GM12878 (cell line): Measurements from ENCODE around the gene PRKRIP1. TPM values are rescaled to one million over a fixed set of nuclear protein-coding genes. Genes with fewer than 3 reads are reported as not detected.

Experiments
- ATAC-seq: fragments of 200-7000 bp; cut with Tn5 transposase; 3 replicates; pipeline ENCODE4 v1.9.1; 2020; ENCODE audit warnings: mild to moderate bottlenecking, moderate library complexity
- BruUV-seq: library from RNA; stranded (reverse); fragments of 400-500 nt; replicated peaks from 2 replicates; lab custom pipeline; 2021; lab: Mats Ljungman, UMichigan
- CTCF ChIA-PET: fragments of 300-600 bp; sonication (Branson Sonifier 250); formaldehyde crosslinking; extraction: SDS; loops from one replicate; lab custom pipeline; 2021; ENCODE audit warnings: inconsistent platforms; lab: Yijun Ruan, JAX
- POLR2A ChIA-PET: fragments of 350-600 bp; formaldehyde crosslinking; extraction: SDS; loops from one replicate; lab custom pipeline; 2021; ENCODE audit warnings: inconsistent platforms; lab: Charles Lee
- RAD21 ChIA-PET: fragments of 300-600 bp; sonication (Branson Sonifier 250); formaldehyde crosslinking; loops from one replicate; lab custom pipeline; 2023; ENCODE audit warnings: antibody characterized with exemption; ENCODE audit not compliant: unreplicated experiment; lab: Charles Lee
- SMC1A ChIA-PET: fragments of 300-600 bp; sonication (Branson Sonifier 250); formaldehyde crosslinking; loops from one replicate; lab custom pipeline; 2023; ENCODE audit not compliant: unreplicated experiment, uncharacterized antibody; lab: Charles Lee
- DNase-seq: peaks from one replicate; pipeline ENCODE4 v3.0.0-alpha.2; 2011; ENCODE audit warnings: low read depth, low spot score
- FAIRE-seq: peaks from 3 replicates; lab custom pipeline; 2011; peaks lifted over from hg19 to GRCh38; lab: Jason Lieb, UNC
- H2AFZ ChIP-seq: 2 replicates; pipeline ENCODE4 v1.6.0; 2011; ENCODE audit warnings: low read depth, low read length, control low read depth; ENCODE audit not compliant: control insufficient read depth
- H3K27ac ChIP-seq: 2 replicates; pipeline ENCODE4 v1.5.1; 2011; ENCODE audit warnings: control low read depth; ENCODE audit not compliant: control insufficient read depth, insufficient read depth
- H3K27me3 ChIP-seq, 2 experiments: replicated peaks in 1 of 2; 2 replicates each; pipeline versions ENCODE4 v1.6.0 to v1.6.1; 2011; ENCODE audit warnings: low read length in 1 of 2; ENCODE audit not compliant: control insufficient read depth in 2 of 2, insufficient read depth in 2 of 2
- H3K36me3 ChIP-seq, 2 experiments: 2 replicates each; pipeline ENCODE4 v1.5.1; 2011; ENCODE audit warnings: low read length in 1 of 2; ENCODE audit not compliant: control insufficient read depth in 2 of 2, insufficient read depth in 2 of 2
- H3K4me1 ChIP-seq: 2 replicates; pipeline ENCODE4 v1.6.1; 2011; ENCODE audit warnings: mild to moderate bottlenecking, low read length, moderate library complexity, mixed read lengths; ENCODE audit not compliant: control insufficient read depth, insufficient read depth
- H3K4me2 ChIP-seq: 2 replicates; pipeline ENCODE4 v1.6.0; 2011; ENCODE audit warnings: control low read depth; ENCODE audit not compliant: control insufficient read depth, insufficient read depth
- H3K4me3 ChIP-seq: fragments of 200-600 bp; sonication (generic); 2 replicates; pipeline ENCODE4 v1.5.1; 2016
- H3K79me2 ChIP-seq: 2 replicates; pipeline ENCODE4 v1.6.0; 2011; ENCODE audit warnings: low read length; ENCODE audit not compliant: control insufficient read depth, insufficient read depth
- H3K9ac ChIP-seq: 2 replicates; pipeline ENCODE4 v1.8.0; 2011; ENCODE audit warnings: low read length, control low read depth, mixed read lengths; ENCODE audit not compliant: control insufficient read depth, insufficient read depth
- H3K9me3 ChIP-seq: replicated peaks from 3 replicates; pipeline ENCODE4 v1.5.1; 2011; ENCODE audit warnings: mild to moderate bottlenecking, low read length; ENCODE audit not compliant: control insufficient read depth, insufficient read depth
- H4K20me1 ChIP-seq: 2 replicates; pipeline ENCODE4 v1.6.0; 2011; ENCODE audit not compliant: control insufficient read depth, insufficient read depth
- CEBPB ChIP-seq, 2 experiments: fragments of 150-350 bp in 1 of 2; IDR thresholded peaks; 2 replicates each; pipeline ENCODE4 v1.6.1; 2012 to 2014; ENCODE audit warnings: low read depth in 2 of 2, low read length in 2 of 2, borderline replicate concordance in 1 of 2, inconsistent platforms in 1 of 2
- CHD2 ChIP-seq: IDR thresholded peaks from 2 replicates; pipeline ENCODE4 v1.6.1; 2011; ENCODE audit warnings: low read depth, low read length, improper control_type of control experiment, borderline replicate concordance
- DPF2 ChIP-seq: fragments of 450-650 bp; IDR thresholded peaks from 2 replicates; pipeline ENCODE4 v1.6.1; 2017; ENCODE audit warnings: mild to moderate bottlenecking
- E4F1 ChIP-seq: fragments of 450-650 bp; IDR thresholded peaks from 2 replicates; pipeline ENCODE4 v1.6.1; 2018; ENCODE audit warnings: borderline replicate concordance, mild to moderate bottlenecking; ENCODE audit not compliant: partially characterized antibody
- KLF5 ChIP-seq: fragments of 450-650 bp; IDR thresholded peaks from 2 replicates; pipeline ENCODE4 v1.6.1; 2014; ENCODE audit warnings: mild to moderate bottlenecking; ENCODE audit not compliant: partially characterized antibody
- PBX3 ChIP-seq: IDR thresholded peaks from 2 replicates; pipeline ENCODE4 v1.6.1; 2011; ENCODE audit warnings: mild to moderate bottlenecking, low read depth, low read length, moderate library complexity; ENCODE audit not compliant: insufficient replicate concordance
- SKIL ChIP-seq: fragments of 450-650 bp; IDR thresholded peaks from 2 replicates; pipeline ENCODE4 v1.6.1; 2017; ENCODE audit warnings: mild to moderate bottlenecking, low read depth, inconsistent platforms; ENCODE audit not compliant: poor library complexity, severe bottlenecking
- TAF1 ChIP-seq: IDR thresholded peaks from 2 replicates; pipeline ENCODE4 v1.6.1; 2011; ENCODE audit warnings: mild to moderate bottlenecking, low read depth, low read length, borderline replicate concordance
- TCF12 ChIP-seq: IDR thresholded peaks from 2 replicates; pipeline ENCODE4 v1.6.1; 2011; ENCODE audit warnings: low read depth, mild to moderate bottlenecking, low read length
- USF2 ChIP-seq: IDR thresholded peaks from 2 replicates; pipeline ENCODE4 v1.6.1; 2011; ENCODE audit warnings: low read depth, low read length, improper control_type of control experiment, borderline replicate concordance
- ZNF217 ChIP-seq: fragments of 450-650 bp; IDR thresholded peaks from 2 replicates; pipeline ENCODE4 v1.6.1; 2017; ENCODE audit warnings: antibody characterized with exemption, mild to moderate bottlenecking
- WGBS: methylation state at CpG from one replicate; pipeline ENCODE4 v1.1.6; 2016; ENCODE audit warnings: low lambda C conversion rate; ENCODE audit not compliant: insufficient replicate concordance, insufficient coverage; ENCODE audit errors: missing lambda C conversion rate; 5-methylcytosine and 5-hydroxymethylcytosine counted together
- in situ Hi-C: fragments of 300-500 bp; cut with MboI; formaldehyde crosslinking; loops from 9 replicates; pipeline ENCODE4 v1.14.3; 2018; ENCODE audit warnings: mixed read lengths
- intact Hi-C: fragments of 100-400 bp; cut with micrococcal nuclease; formaldehyde crosslinking; loops from one replicate; pipeline ENCODE4 v1.14.2; 2022; ENCODE audit not compliant: unreplicated experiment
- polyA plus RNA-seq, 11 experiments: library from polyadenylated mRNA; depleted of rRNA in 4 of 11; unstranded in 6 of 11; stranded (reverse) in 5 of 11; fragments of >200 nt; fragmentation: Nextera tagmentation in 4 of 11; fragmentation: Illumina TruSeq in 1 of 11; extraction: Ambion mirVana in 4 of 11; extraction: Trizol in 1 of 11; gene quantifications; 1 replicate in 1 of 11; 2 replicates in 10 of 11; pipeline versions ENCODE4 v1.2.1 to v1.2.3, GENCODE V29; 2011 to 2016; ENCODE audit warnings: inconsistent platforms in 2 of 11, missing spikeins in 2 of 11, low read depth in 1 of 11
- total RNA-seq, 4 experiments: library from RNA; depleted of rRNA in 3 of 4; stranded (reverse); fragments of >200 nt in 3 of 4; fragmentation: Illumina TruSeq in 1 of 4; extraction: Trizol in 1 of 4; gene quantifications; 2 replicates each; pipeline versions ENCODE4 v1.2.1 to v1.2.3, GENCODE V29; 2013 to 2021
- TF ChIP-seq, protein P1 (sequence below): fragments of 450-650 bp; IDR thresholded peaks from 2 replicates; pipeline ENCODE4 v1.6.1; 2016; ENCODE audit warnings: mild to moderate bottlenecking

Gene PRKRIP1
- total and polyA plus RNA-seq, 10 of the 15 experiments (the other 5 are each of a cell fraction or from before 2014, with no cell fraction given) = 17.0 to 38.4 (median 25.5) TPM

- no peak for TF ChIP-seq SKIL
Measured at GRCh38 chr7:102421706-102422240, 25.6 kb downstream of the PRKRIP1 start (continued).

DNA sequence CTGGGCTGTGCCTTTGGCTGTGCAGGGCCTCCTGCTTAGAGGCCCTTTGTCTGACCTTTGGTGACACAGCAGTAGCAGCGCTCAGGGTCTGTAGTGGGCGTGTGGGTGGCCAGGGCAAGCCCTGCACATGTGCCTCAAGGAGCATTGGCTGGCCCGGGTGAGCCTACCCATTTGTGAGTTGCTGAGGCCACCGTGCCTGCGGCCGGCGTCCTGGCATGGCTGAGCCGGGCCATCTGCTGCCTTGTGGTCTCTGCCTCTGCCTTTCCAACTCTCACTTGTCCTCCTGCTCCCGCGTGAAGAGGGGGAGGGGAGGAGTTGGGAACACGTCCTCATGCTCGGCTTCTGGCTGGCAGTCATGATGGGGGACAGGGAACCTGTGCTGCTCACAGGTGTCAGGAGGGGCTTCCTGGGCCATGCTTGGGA lies 28.0 kb downstream of the PRKRIP1 start:
- H3K36me3 ChIP-seq = peaks cover 5 to 10% of the 10 kb centered on the region in 2 experiments
- no TSS peak for BruUV-seq
- peak overlapping the region; percentile 99 for H3K27ac ChIP-seq
- no peaks in the 10 kb centered on the region for H3K9me3 ChIP-seq
- FAIRE-seq = no peak
- WGBS = 23% methylated on average over 12 of the region's 12 CpGs
- in situ Hi-C loops = no loop called here
- ChIA-PET POLR2A (interaction anchor here (0.6 to 13.0 kb wide), 5 partner anchors 8 to 134 kb away, joined by 4 to 210 read pairs (median 34); partner anchors contain the start of gene ORAI2), RAD21 (interaction anchor here (0.7 to 6.0 kb wide), 7 partner anchors 9 to 135 kb away, joined by 3 to 115 read pairs (median 23); partner anchors contain the start of gene ALKBH4), CTCF (interaction anchor here (0.6 to 5.3 kb wide), 9 partner anchors 9 to 43 kb away, joined by 3 to 32 read pairs (median 5); no protein-coding TSS in a partner anchor), SMC1A (interaction anchor here (0.7 to 6.7 kb wide), 9 partner anchors 9 to 133 kb away, joined by 3 to 89 read pairs (median 19); partner anchors contain the start of gene ORAI2)
- no peaks in the 10 kb centered on the region for H3K27me3 ChIP-seq
- peak; percentile 1; the same call in 2 of the 3 replicates for ATAC-seq
- no peak overlapping the region; the same call in 1 of the 2 replicates for H2AFZ ChIP-seq
- no peak overlapping the region for H3K4me3 ChIP-seq
- H3K4me1 ChIP-seq = peaks cover 62% of the 10 kb centered on the region
- no peak for DNase-seq
- intact Hi-C loops = loop anchor here (1.0 to 2.0 kb wide), 2 partner anchors 15 to 17 kb away; no protein-coding TSS in a partner anchor
- H3K9ac ChIP-seq = peak overlapping the region; percentile 97
- H3K4me2 ChIP-seq = peak overlapping the region; percentile 85
- H4K20me1 ChIP-seq = no peaks in the 10 kb centered on the region
- peaks cover 11% of the 10 kb centered on the region for H3K79me2 ChIP-seq
- TF ChIP-seq E4F1 (no peak), TCF12 (peak; percentile 25; the same call in 1 of the 2 replicates), USF2 (no peak), ZNF217 (no peak), CEBPB (IDR thresholded peaks at IDR 0.05; ENCODE audit: borderline replicate concordance in 1 of 2, low read depth in 2 of 2, low read length in 2 of 2) (no peak), KLF5 (no peak), TAF1 (no peak), DPF2 (peak; percentile 21; the same call in 1 of the 2 replicates), PBX3 (no peak), CHD2 (peak; percentile 43; the same call in 1 of the 2 replicates)
- TF ChIP-seq, protein P1, sequence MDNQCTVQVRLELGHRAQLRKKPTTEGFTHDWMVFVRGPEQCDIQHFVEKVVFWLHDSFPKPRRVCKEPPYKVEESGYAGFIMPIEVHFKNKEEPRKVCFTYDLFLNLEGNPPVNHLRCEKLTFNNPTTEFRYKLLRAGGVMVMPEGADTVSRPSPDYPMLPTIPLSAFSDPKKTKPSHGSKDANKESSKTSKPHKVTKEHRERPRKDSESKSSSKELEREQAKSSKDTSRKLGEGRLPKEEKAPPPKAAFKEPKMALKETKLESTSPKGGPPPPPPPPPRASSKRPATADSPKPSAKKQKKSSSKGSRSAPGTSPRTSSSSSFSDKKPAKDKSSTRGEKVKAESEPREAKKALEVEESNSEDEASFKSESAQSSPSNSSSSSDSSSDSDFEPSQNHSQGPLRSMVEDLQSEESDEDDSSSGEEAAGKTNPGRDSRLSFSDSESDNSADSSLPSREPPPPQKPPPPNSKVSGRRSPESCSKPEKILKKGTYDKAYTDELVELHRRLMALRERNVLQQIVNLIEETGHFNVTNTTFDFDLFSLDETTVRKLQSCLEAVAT = no peak
